NCI-H2029 (cell line): ENCODE data around the gene GNLY.
"Not testable (repeated sequence)": the region's sequence is repeated elsewhere in the genome, so short reads cannot be mapped to it uniquely, and the experiment has no call there.

Source experiments
- DNase-seq: peaks from one replicate; lab custom pipeline; 2025; lab: John Stamatoyannopoulos, UW

GNLY gene

DNA sequence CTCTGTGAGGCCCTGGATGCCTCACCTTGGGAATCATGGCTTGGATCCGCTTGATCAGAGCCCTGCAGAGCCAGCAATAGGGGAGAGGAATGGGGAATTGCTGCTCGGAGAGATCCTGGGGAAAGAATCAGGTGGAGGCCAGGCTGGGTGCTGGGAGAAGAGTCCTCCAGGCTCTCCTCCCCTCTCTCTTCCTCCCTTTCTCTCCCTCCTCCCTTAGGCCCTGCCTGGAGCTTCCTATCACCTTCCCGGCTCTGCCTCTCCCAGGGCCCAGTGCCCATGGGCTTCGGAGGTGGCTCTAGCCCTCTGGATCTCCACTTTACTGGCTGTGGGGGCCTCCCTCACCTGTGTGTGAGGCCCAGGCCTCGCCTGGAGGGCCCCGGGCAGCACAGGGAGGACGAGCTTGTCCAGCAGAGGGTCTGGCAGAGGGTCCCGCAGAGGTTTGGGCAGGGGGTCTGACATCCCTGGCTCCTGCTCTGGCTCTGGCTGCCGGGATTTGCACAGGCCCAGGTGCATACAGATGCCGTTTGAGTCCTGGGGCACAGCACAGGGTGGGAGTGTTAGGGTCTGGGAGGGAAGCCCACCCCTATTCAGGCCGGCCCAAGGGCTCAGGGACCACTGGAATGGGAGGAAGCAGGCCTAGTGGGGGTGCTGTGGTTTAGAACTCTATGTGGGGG lies 28.8 kb upstream of the GNLY start:
- no peak for DNase-seq

DNA sequence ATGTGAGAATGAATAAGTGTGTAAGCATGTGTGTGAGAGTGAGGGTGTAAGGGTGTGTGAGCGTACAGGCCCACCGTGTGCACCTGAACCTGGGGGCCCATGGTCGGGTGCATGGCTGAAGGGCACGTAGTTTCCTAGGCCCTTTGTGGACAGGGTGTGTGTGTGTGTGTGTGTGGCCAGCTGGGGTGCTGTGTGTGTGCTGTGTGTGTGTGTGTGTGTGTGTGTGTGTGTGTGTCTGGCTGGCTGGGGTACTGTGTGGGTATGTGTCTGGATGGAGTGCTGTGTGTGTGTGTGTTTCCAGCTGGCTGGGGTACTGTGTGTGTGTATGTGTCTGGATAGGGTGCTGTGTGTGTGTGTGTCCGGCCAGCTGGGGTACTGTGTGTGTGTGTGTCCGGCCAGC lies 28.1 kb upstream of the GNLY start:
- DNase-seq, result no peak

DNA sequence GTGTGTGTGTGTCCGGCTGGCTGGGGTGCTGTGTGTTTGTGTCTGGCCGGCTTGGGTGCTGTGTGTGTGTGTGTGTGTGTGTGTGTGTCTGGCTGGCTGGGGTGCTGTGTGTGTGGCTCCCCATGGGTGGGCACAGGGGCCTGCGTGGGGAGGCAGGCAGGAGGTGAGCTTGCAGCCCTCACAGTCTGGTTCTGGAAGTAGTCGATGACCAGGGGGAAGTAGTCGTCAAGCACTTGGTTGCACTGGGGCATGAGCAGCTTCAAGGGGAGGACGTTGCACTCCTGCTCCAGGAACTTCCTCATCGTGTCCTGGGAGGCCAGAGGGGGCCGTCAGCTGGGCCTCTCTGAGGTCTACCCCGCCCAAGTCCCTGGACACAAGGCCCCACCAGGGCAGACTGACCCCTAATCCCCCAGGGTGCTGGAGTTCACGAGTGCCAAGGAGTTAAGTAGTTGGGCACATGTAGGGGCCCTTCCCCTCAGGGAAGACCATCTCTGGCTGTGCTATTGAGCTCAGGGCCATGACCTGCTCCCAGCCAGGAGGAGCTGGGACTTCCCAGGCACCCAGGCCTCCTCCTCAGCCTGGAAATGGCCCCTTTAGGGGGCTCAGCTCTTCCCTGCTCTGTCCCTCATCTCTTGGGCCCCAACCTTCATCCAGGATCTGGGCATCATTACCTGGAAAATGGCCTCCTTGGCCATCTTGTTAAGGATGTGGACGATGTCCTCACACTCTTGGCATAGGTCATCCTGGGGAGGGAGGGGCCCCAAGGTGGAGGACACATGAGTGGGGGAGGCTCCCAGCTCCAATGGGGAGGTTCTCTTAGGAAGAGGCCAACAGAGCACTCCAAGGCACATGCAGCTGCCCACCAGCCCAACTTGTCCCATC lies 27.5 kb upstream of the GNLY start:
- no peak for DNase-seq

GRCh38 chr2:85667561-85668008 lies 26.6 kb upstream of the GNLY start:
- peak; percentile 76 for DNase-seq

- peak; percentile 92 for DNase-seq
Measured at GRCh38 chr2:85668009-85668856, 25.9 kb upstream of the GNLY start, which contains the start of gene SFTPB. Gene SFTPB (minus strand): TSS chr2:85668199. CDS start chr2:85668183, 16 bp downstream.

- DNase-seq, result no peak
Measured at GRCh38 chr2:85668857-85669142, 25.4 kb upstream of the GNLY start.

DNA sequence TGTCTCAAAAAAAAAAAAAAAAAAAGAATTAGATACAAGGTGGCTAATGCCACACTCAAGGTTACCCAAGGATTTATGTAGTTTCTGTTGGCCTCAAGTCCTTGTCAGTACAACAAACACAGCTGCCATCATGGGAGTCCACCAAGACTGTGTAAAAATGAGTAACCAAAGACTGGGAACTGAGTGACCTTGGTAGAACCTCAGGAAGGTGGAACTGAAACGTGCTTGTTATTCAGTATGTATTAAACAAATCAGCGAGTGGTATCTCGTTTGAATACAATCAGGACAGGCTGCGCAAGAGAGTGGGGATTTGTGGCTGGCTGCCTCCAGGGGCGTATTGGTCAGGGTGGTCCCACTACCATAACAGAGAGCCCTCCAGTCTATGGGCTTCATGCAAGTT lies 24.6 kb upstream of the GNLY start:
- DNase-seq, result no peak

DNA sequence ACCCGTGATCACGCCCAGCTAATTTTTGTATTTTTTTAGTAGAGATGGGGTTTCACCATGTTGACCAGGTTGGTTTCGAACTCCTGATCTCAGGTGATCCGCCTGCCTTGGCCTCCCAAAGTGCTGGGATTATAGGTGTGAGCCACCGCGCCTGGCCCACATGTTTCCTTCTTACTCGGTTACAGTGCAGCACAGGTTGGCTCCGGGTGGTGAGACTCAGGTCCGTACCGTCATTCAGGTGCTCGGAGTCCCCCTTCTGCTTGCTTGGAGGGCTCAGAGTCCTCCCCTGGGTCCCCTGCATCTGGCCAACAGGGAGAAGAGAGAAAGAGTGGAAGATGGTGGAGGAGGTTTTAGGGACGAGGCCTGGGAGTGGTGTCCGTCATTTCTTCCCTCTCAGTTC lies 23.7 kb upstream of the GNLY start:
- not testable (repeated sequence) for DNase-seq

GRCh38 chr2:85672456-85672855 lies 21.7 kb upstream of the GNLY start:
- DNase-seq, result no peak

DNA sequence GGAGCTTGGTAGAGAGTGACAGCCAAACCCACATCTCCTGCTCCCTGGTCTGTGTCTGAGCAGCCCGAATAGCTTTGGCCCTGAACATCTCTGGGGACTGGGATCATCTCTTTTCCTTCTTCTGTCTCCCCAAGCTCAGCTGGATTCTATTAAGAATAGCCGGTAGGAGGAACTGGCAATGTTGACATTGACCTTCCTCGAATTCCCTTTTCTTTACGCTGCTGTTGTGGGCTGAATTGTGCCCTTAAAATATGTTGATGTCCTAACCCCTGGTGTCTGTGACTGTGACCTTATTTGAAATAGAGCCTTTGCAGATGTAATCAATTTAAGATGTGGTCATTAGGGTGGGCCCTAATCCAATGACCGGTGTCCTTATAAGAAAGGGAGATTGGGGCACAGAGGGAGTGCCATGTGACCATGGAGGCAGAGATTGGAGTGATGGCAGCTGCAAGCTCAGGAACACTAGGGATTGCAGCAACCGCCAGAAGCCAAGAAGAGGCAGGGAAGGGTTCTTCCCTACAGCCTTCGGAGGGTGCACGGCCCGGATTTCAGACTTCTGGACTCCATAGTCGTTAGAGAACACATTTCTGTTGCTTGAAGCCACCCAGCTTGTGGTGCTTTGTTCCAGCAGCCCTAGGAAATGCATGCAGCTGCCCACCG lies 20.3 kb upstream of the GNLY start:
- DNase-seq, result no peak

GRCh38 chr2:85674417-85674816 lies 19.7 kb upstream of the GNLY start:
- DNase-seq, result no peak

DNA sequence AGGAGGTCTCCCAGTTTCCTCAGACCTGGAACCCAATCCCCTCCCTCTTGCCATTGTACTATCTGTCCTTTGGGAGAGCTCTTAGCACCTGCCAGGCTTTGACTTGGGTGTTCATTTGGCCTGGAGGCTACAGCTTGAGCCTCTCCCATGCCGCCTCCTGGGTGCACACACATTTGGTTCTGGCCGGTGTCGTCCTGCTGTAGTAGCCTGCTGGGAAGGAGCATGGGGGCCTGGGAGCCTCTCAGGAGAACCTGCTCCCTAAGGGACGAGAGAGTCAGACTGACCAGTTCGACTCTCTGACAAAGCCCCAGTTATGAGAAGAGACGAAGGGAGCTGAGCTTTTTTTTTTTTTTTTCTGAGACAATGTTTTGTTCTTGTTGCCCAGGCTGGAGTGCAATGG lies 18.7 kb upstream of the GNLY start:
- no peak for DNase-seq

GRCh38 chr2:85675866-85676548 lies 18.2 kb upstream of the GNLY start:
- DNase-seq, result no peak

- peak; percentile 61 for DNase-seq
Measured at GRCh38 chr2:85678377-85678776, 15.8 kb upstream of the GNLY start.

- DNase-seq, result peak; percentile 74
Measured at GRCh38 chr2:85678794-85679672, 15.1 kb upstream of the GNLY start.

DNA sequence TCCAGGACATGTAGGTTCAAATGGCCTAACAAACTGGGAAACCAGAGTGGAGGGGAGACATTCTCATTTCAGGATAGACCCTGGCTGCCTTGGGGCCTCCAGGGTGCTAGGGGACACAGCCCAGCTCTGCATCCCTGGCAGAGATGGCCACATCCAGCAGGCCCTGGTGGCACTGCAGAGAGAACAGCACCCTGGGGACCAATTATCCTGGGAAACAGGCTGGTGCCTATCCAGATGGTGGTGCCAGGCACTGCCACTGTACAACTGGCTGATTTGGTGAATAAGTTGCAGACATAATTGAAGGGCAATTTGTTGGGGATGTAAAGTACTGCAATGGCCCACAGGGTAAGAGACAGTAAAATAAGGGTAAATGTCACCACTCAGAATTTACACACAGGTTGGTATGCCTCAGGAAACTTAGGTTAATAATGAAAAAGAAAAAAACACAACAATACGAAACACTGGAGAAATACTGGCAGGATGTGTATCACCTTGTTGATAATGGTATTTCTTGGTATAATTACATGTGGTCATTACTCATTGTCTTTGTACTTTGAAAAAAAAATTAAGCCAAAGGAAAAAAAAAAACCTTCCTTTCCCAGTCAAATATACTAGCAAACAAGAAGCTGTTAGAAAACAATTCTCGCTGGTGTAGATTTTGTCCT lies 13.3 kb upstream of the GNLY start:
- no peak for DNase-seq

- DNase-seq, result no peak
Measured at GRCh38 chr2:85681372-85681763, 12.8 kb upstream of the GNLY start.

- no peak for DNase-seq
Measured at GRCh38 chr2:85681776-85682175, 12.4 kb upstream of the GNLY start.

DNA sequence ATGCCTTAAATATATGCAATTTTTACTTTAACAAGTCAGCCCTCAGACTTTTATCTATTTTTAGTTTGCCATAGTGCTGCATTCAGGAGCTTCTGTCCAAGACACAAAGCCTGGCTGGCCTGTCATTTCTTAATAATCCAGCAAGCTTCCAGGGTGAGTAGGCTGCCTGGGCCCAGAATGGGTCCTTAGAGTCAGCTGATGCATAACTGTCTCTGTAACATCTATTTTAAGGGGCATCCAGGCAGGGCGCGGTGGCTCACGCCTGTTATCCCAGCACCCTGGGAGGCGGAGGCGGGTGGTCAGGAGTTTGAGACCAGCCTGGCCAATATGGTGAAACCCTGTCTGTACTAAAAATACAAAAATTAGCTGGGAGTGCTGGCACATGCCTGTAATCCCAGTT lies 11.8 kb upstream of the GNLY start:
- no peak for DNase-seq

GRCh38 chr2:85684380-85684779 lies 9.8 kb upstream of the GNLY start:
- DNase-seq, result no peak
